Measurements from ENCODE around the gene STXBP5. TPM values are rescaled to one million over a fixed set of nuclear protein-coding genes. Genes with fewer than 3 reads are reported as not detected.

Gene STXBP5
- total RNA-seq, 6 donors from 2014 or later = 10.5 to 26.5 (median 15.7) TPM

DNA sequence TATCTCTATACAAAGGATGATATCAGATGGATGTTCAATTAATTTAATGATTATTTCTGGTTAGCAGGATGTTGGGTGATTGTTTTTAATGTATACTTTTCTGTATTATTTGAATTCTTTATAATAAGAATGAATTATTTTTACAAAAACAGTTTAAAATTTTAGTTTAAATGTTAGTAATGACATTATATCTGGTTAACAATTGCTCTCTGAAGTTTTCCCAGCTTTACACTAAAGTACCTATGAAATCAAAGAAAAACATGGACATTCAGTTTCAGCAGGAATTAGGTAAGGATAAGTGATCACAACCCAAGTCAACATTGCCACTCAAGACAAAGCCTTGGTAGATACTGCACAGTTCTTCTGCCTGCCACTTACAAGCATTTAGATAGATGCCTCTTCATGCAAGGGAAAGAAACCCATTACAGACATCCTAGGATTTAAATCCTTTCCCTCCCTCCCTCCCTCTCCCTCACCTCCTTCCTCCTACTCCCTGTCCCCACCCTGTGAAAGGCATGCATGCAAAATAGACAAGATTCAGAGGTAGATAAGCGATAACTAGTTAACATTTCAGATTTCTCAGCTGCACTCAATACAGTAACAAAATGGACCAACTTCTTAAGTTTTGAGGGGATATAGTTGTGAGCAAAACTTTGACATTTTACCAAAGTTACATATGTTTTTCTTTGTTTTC is 143.8 kb downstream of the STXBP5 start:
- ATAC-seq (ENCODE audit: low FRiP score in 2 of 2) = no peak
- Histone ChIP-seq H3K27ac (no peak overlapping the region), H3K27me3 (no peaks in the 10 kb centered on the region), H3K4me3 (no peak overlapping the region), H3K36me3 (peaks cover 0 to 10% (median 5%) of the 10 kb centered on the region in 4 donors), H3K9me3 (no peaks in the 10 kb centered on the region), H3K4me1 (no peaks in the 10 kb centered on the region)
- no peak for TF ChIP-seq POLR2A (IDR thresholded peaks at IDR 0.05)
- TF ChIP-seq POLR2AphosphoS5 (IDR thresholded peaks at IDR 0.05) = no peak
- TF ChIP-seq EP300 (IDR thresholded peaks at IDR 0.05) = no peak
- TF ChIP-seq, protein P1, sequence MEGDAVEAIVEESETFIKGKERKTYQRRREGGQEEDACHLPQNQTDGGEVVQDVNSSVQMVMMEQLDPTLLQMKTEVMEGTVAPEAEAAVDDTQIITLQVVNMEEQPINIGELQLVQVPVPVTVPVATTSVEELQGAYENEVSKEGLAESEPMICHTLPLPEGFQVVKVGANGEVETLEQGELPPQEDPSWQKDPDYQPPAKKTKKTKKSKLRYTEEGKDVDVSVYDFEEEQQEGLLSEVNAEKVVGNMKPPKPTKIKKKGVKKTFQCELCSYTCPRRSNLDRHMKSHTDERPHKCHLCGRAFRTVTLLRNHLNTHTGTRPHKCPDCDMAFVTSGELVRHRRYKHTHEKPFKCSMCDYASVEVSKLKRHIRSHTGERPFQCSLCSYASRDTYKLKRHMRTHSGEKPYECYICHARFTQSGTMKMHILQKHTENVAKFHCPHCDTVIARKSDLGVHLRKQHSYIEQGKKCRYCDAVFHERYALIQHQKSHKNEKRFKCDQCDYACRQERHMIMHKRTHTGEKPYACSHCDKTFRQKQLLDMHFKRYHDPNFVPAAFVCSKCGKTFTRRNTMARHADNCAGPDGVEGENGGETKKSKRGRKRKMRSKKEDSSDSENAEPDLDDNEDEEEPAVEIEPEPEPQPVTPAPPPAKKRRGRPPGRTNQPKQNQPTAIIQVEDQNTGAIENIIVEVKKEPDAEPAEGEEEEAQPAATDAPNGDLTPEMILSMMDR (IDR thresholded peaks at IDR 0.05) = no peak
- no peak for DNase-seq
- 91 to 100% methylated on average over 1 of the region's 1 CpG for WGBS, 2 donors

DNA sequence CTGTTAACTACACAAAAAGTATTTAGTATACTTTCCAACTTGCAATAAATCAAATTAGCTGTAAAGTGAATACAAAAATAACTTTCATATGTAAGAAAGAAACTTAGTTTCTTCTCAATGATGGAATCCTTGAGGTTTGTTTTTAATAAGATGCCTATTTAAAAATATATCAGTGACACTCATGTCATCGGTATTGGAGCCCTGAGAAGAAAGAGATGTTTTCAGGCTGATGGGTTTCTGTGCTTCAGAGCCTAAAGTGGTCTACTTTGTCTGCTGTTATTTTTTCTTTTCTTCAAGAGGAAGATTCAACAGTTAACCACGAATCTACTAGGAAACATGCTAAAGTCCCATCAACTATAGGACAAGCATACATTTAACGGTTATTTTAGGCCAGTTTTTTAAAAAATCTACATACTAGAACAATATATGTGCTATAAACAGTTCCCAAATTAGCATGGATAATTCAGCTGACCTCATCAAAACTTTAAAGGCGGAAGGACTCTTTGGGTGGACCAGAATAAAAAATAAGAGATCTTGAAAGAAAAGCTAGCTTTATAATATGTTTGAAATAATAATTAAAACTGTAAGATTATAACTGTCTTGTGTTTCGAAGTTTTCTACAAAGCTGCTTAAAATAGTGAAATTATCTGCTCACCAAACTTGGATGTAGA is 157.2 kb downstream of the STXBP5 start:
- WGBS, 2 donors = 88 to 95% methylated on average over 5 of the region's 5 CpGs
- H3K4me3 ChIP-seq = no peak overlapping the region
- peaks cover 8 to 58% (median 16%) of the 10 kb centered on the region in 4 donors for H3K36me3 ChIP-seq
- H3K27ac ChIP-seq = no peak overlapping the region
- H3K9me3 ChIP-seq = no peaks in the 10 kb centered on the region
- no peaks in the 10 kb centered on the region for H3K27me3 ChIP-seq
- TF ChIP-seq EP300 (IDR thresholded peaks at IDR 0.05) (no peak), POLR2A (IDR thresholded peaks at IDR 0.05) (no peak), POLR2AphosphoS5 (IDR thresholded peaks at IDR 0.05) (no peak)
- TF ChIP-seq, protein P1 (IDR thresholded peaks at IDR 0.05) = no peak
- no peak for ATAC-seq (ENCODE audit: low FRiP score in 2 of 2)
- H3K4me1 ChIP-seq = no peaks in the 10 kb centered on the region
- no peak for DNase-seq

DNA sequence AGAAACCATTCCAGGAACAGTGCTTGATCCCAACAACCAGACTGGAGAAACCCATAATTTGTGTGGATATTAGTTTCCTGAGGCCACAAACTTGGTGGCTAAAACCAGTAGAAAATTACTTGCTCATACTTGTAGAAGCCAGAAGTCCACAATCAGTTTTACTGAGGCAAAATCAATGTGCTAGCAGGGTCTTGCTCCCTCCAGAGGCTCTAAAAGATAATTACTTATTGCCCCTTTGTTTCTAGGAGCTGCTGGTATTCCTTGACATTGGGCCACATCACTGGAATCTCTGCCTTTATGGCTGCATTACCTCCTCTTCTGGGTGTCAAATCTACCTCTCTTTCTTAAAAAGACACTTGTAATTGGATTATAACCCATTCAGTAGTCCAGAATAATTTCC is 162.1 kb downstream of the STXBP5 start:
- peaks cover 8 to 42% (median 13%) of the 10 kb centered on the region in 4 donors for H3K36me3 ChIP-seq
- DNase-seq (no peak), ATAC-seq (ENCODE audit: low FRiP score in 2 of 2) (no peak)
- H3K4me3 ChIP-seq = no peak overlapping the region
- H3K4me1 ChIP-seq = no peaks in the 10 kb centered on the region
- H3K27me3 ChIP-seq = no peaks in the 10 kb centered on the region
- no peaks in the 10 kb centered on the region for H3K9me3 ChIP-seq
- no peak overlapping the region for H3K27ac ChIP-seq
- TF ChIP-seq POLR2A (IDR thresholded peaks at IDR 0.05) (no peak), EP300 (IDR thresholded peaks at IDR 0.05) (no peak), POLR2AphosphoS5 (IDR thresholded peaks at IDR 0.05) (no peak)
- TF ChIP-seq, protein P1 (IDR thresholded peaks at IDR 0.05) = no peak

DNA sequence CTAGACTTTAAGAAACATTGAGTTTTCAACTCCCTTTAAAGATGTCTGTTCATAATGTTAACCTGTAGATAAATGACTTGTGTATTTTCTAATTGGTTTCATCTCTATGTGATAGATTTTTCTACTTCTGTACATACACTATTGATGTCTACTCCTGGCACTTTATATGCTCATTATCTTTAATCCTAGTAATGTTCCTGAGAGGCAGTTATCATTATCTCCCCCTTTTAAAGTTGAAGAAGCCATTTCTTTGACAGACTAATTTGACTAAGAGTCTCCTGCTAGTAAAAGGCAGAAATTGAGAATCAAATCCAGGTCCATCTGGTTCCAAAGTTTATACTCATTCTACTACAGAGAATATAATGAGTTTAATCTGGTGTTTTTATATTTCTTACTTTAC is 167.1 kb downstream of the STXBP5 start:
- no peak for ATAC-seq (ENCODE audit: low FRiP score in 2 of 2)
- TF ChIP-seq, protein P1 (IDR thresholded peaks at IDR 0.05) = no peak
- TF ChIP-seq POLR2A (IDR thresholded peaks at IDR 0.05) = no peak
- TF ChIP-seq POLR2AphosphoS5 (IDR thresholded peaks at IDR 0.05) = no peak
- no peak for TF ChIP-seq EP300 (IDR thresholded peaks at IDR 0.05)
- no peak overlapping the region for H3K4me3 ChIP-seq
- H3K27me3 ChIP-seq = no peaks in the 10 kb centered on the region
- H3K4me1 ChIP-seq = no peaks in the 10 kb centered on the region
- no peaks in the 10 kb centered on the region for H3K9me3 ChIP-seq
- no peak overlapping the region for H3K27ac ChIP-seq
- peaks cover 0 to 12% (median 3%) of the 10 kb centered on the region in 4 donors for H3K36me3 ChIP-seq
- DNase-seq = no peak

Measured in upper lobe of left lung (tissue), 6 donors.